Thyroid gland (tissue), 4 donors: Measurements from ENCODE around the gene SNW1. TPM values are rescaled to one million over a fixed set of nuclear protein-coding genes. Genes with fewer than 3 reads are reported as not detected.

ENCODE experiments used
- DNase-seq, 2 donors: peaks; one replicate each; pipeline ENCODE4 v3.0.0-alpha.2; 2019
- H3K27ac ChIP-seq, 3 donors: fragments of 200-600 bp; sonication (generic); 1 replicate in 2 of 3; 2 replicates in 1 of 3; pipeline ENCODE4 v1.5.1; 2016 to 2019; ENCODE audit warnings: mild to moderate bottlenecking in 1 of 3, moderate library complexity in 1 of 3
- H3K27me3 ChIP-seq: fragments of 200-600 bp; sonication (generic); one replicate; pipeline ENCODE4 v1.5.1; 2019
- H3K36me3 ChIP-seq, 2 donors: fragments of 200-600 bp; sonication (generic); one replicate each; pipeline ENCODE4 v1.5.1; 2016 to 2019
- H3K4me1 ChIP-seq, 2 donors: fragments of 200-600 bp; sonication (generic); one replicate each; pipeline ENCODE4 v1.5.1; 2017 to 2019
- H3K4me3 ChIP-seq, 3 donors: fragments of 200-600 bp; sonication (generic); replicated peaks in 1 of 3; 1 replicate in 2 of 3; 2 replicates in 1 of 3; pipeline ENCODE4 v1.5.1; 2016; ENCODE audit warnings: mild to moderate bottlenecking in 1 of 3
- H3K9me3 ChIP-seq: fragments of 200-600 bp; sonication (generic); one replicate; pipeline ENCODE4 v1.5.1; 2017
- CTCF ChIP-seq, 6 experiments: fragments of 200-600 bp in 3 of 6; fragments of 450-650 bp in 3 of 6; sonication (generic) in 3 of 6; IDR thresholded peaks; one replicate each; pipeline ENCODE4 v1.5.1; 2016 to 2019; ENCODE audit warnings: antibody characterized with exemption in 6 of 6, mild to moderate bottlenecking in 2 of 6, inconsistent platforms in 1 of 6, moderate library complexity in 1 of 6
- POLR2A ChIP-seq, 2 donors: fragments of 450-650 bp; IDR thresholded peaks; one replicate each; pipeline ENCODE4 v1.6.1; 2017; ENCODE audit warnings: antibody characterized with exemption in 2 of 2, mild to moderate bottlenecking in 2 of 2, moderate library complexity in 1 of 2
- WGBS, 2 donors: methylation state at CpG; one replicate each; pipeline ENCODE4 v1.1.5; 2017; 5-methylcytosine and 5-hydroxymethylcytosine counted together
- intact Hi-C: fragments of 100-400 bp; cut with DNase I; formaldehyde crosslinking; loops from one replicate; pipeline ENCODE4 v1.15.1; 2023
- total RNA-seq, 4 donors: library from RNA; depleted of rRNA; stranded (reverse); fragments of >200 nt; gene quantifications; one replicate each; pipeline ENCODE4 v1.2.3, GENCODE V29; 2016

Gene SNW1
- total RNA-seq, 4 donors from 2014 or later: 53.9 to 85.5 (median 67.8) TPM

GRCh38 chr14:77681196-77682157, 79.5 kb downstream of the SNW1 start:
- intact Hi-C loops: no loop called here
- H3K9me3 ChIP-seq: no peaks in the 10 kb centered on the region
- no peak overlapping the region for H3K4me3 ChIP-seq
- no peak for DNase-seq
- WGBS, 2 donors: 68 to 81% methylated on average over 7 of the region's 7 CpGs
- TF ChIP-seq CTCF (IDR thresholded peaks at IDR 0.05): no peak
- TF ChIP-seq POLR2A (IDR thresholded peaks at IDR 0.05): no peak
- H3K27me3 ChIP-seq: no peaks in the 10 kb centered on the region
- H3K27ac ChIP-seq: no peak overlapping the region
- no peaks in the 10 kb centered on the region for H3K4me1 ChIP-seq
- H3K36me3 ChIP-seq: peaks cover 0 to 8% of the 10 kb centered on the region in 2 donors

GRCh38 chr14:77674931-77675330, 86.0 kb downstream of the SNW1 start:
- H3K9me3 ChIP-seq: no peaks in the 10 kb centered on the region

GRCh38 chr14:77673193-77673592, 87.8 kb downstream of the SNW1 start:
- intact Hi-C loops: no loop called here
- TF ChIP-seq POLR2A (IDR thresholded peaks at IDR 0.05) (no peak), CTCF (IDR thresholded peaks at IDR 0.05) (no peak)
- Histone ChIP-seq H3K9me3 (no peaks in the 10 kb centered on the region), H3K36me3 (peaks cover 21 to 30% of the 10 kb centered on the region in 2 donors), H3K27me3 (no peaks in the 10 kb centered on the region), H3K4me3 (no peak overlapping the region), H3K27ac (no peak overlapping the region), H3K4me1 (no peaks in the 10 kb centered on the region)
- no peak for DNase-seq

More at GRCh38 chr14:77674931-77675330, 86.0 kb downstream of the SNW1 start:
- Histone ChIP-seq H3K27me3 (no peaks in the 10 kb centered on the region), H3K27ac (no peak overlapping the region), H3K4me1 (no peaks in the 10 kb centered on the region), H3K36me3 (peaks cover 21 to 30% of the 10 kb centered on the region in 2 donors), H3K4me3 (no peak overlapping the region)
- 89 to 96% methylated on average over 8 of the region's 8 CpGs for WGBS, 2 donors
- TF ChIP-seq POLR2A (IDR thresholded peaks at IDR 0.05) (no peak), CTCF (IDR thresholded peaks at IDR 0.05) (no peak)
- intact Hi-C loops: no loop called here
- DNase-seq: no peak

Other genes with a start within 250 kb of the SNW1 start
- 10 to 100 TPM; 25.6 to 32.2 (median 29.0) TPM for gene SPTLC2, start 144.5 kb downstream of the SNW1 start, total RNA-seq
- gene ALKBH1, start 53.1 kb downstream of the SNW1 start, total RNA-seq: 10 to 100 TPM in 3 of 4 donors, 1 to 10 TPM in 1; 6.3 to 13.8 (median 10.3) TPM
- gene SLIRP, start 53.1 kb downstream of the SNW1 start, total RNA-seq: 100 to 1,000 TPM; 208 to 325 (median 226) TPM
- gene ADCK1, start 39.0 kb upstream of the SNW1 start, total RNA-seq: 10 to 100 TPM in 3 of 4 donors, 1 to 10 TPM in 1; 4.0 to 13.5 (median 12.1) TPM